ENCODE results near the gene SLC7A11.
A peak's percentile ranks its signal among the peaks of the same experiment; 100 is the strongest.
"Not testable (repeated sequence)": the region's sequence is repeated elsewhere in the genome, so short reads cannot be mapped to it uniquely, and the experiment has no call there.

SLC7A11 gene

GRCh38 chr4:138243369-138243768, 1.2 kb upstream of the SLC7A11 start:
- DNase-seq (ENCODE audit: low read depth, low spot score): peak; percentile 61

GRCh38 chr4:138242834-138243156, 646 bp upstream of the SLC7A11 start:
- no peak for DNase-seq (ENCODE audit: low read depth, low spot score)

- peak; percentile 21 for DNase-seq (ENCODE audit: low read depth, low spot score)
Observed at GRCh38 chr4:138241281-138242075, 671 bp downstream of the SLC7A11 start.

- DNase-seq (ENCODE audit: low read depth, low spot score): no peak
Observed at GRCh38 chr4:138239491-138239890, 2.7 kb downstream of the SLC7A11 start.

DNA sequence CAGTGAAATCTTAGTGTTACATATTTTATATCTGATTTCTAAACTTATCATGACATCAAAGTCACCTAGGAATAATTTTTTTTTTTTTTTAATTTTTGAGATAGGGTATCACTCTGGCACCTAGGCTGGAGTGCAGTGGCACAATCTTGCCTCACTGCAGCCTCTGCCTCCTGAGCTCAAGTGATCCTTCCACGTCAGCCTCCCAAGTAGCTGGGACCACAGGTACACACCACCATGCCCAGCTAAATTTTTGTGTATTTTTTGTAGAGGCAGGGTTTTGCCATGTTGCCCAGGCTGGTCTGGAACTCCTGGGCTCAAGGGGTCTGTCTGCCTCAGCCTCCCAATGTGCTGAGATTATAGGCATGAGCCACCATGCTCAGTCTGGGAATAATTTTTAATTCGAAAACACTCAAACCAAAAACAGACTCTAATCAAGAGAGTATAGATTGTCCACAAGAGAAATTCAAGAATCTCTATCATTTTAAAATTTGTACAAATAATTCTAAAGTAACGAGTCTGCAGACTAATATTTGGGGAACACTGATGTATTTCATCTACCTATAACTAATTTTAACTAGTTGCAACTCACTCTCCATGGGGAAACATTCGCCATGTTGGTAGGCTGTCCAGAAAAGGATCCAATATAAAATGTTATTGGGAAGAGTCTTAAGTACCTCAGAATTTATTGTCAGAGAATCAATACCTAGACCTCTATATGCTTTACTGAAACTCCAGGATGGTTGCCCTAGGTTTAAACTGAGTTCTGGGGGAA, 3.4 kb downstream of the SLC7A11 start:
- DNase-seq (ENCODE audit: low read depth, low spot score): no peak

DNA sequence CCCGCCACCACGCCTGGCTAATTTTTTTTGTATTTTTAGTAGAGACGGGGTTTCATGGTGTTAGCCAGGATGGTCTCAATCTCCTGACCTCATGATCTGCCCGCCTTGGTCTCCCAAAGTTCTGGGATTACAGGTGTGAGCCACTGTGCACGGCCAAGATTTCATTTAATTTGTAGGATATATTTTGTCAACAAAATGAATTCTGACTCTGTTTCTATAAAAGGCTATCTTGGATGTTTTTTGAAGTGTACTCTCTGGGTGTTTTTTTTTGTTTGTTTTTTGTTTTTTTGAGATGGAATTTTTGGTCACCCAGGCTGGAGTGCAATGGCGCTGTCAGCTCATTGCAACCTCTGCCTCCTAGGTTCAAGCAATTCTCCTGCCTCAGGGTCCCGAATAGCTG, 5.0 kb downstream of the SLC7A11 start:
- not testable (repeated sequence) for DNase-seq (ENCODE audit: low read depth, low spot score)

GRCh38 chr4:138236037-138236436, 6.1 kb downstream of the SLC7A11 start:
- no peak for DNase-seq (ENCODE audit: low read depth, low spot score)

- peak; percentile 84 for DNase-seq (ENCODE audit: low read depth, low spot score)
Observed at GRCh38 chr4:138235419-138235952, 6.7 kb downstream of the SLC7A11 start.

- DNase-seq (ENCODE audit: low read depth, low spot score): no peak
Observed at GRCh38 chr4:138234248-138234647, 7.9 kb downstream of the SLC7A11 start.

DNA sequence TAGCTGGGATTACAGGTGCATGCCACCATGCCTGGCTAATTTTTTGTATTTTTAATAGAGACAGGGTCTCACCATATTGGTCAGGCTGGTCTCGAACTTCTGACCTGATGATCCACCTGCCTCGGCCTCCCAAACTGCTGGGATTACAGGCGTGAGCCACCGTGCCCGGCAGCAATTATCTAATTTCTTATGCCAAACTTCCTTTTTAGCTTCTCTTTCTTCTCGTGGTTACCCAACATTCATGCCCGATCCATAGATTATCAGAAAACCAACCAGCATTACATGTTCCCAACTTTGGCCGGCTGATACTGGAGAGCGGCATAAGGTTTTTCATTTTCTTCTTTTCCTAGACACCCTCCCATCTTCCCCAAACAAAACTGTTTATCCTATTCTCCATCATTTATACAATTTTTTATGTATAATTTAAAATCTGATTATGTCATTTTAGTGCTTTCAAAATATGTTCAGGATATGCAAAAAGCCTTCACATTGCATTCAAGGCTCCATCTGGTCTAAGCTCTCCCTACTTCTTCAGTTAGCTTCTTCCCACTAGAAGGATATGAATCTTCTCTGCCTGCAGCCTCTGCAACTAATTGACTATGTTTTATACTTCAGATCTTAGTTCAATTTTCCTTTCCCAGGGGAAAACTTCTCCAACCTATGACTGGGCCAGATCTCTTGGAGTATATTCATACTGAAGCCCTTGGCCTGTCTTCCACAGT, 8.7 kb downstream of the SLC7A11 start:
- DNase-seq (ENCODE audit: low read depth, low spot score): no peak

DNA sequence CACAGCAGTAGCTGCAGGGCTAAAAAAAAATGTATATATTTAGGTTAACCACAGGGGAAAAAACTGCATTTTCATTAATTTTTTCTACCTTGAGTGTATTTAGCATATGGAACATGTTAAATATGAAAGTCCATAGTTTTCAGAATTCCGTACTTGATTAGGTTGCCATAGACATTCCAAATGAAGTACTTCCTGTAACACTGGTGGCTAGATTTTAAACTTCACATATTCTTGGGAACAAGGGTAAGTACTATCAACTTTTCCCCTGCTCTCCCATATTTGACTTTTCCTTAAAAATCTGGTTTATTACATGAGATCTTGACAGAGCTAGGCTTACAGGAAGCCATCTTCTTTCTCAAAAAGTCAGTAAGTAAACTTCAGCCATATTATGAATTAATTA, 9.8 kb downstream of the SLC7A11 start:
- no peak for DNase-seq (ENCODE audit: low read depth, low spot score)

GRCh38 chr4:138230048-138230447, 12.1 kb downstream of the SLC7A11 start:
- DNase-seq (ENCODE audit: low read depth, low spot score): no peak

DNA sequence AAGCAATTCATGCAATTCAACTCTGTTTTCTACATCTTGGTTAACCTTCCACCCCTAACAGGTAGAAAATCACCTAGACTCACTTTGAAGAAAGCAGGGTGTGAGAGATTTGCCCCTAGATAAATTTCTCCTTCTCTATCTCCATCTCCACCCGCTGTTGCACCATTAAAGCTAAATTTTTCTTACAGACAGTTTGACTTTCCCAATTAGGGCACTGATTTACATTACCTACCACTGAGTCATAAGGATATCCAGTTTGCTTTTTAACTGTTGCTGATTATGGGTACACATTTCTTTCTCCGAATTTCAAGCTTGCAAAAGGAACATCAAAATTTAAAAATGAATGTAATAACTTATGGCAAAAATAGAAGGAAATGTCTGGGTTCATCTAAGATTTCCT, 13.0 kb downstream of the SLC7A11 start:
- DNase-seq (ENCODE audit: low read depth, low spot score): no peak

DNA sequence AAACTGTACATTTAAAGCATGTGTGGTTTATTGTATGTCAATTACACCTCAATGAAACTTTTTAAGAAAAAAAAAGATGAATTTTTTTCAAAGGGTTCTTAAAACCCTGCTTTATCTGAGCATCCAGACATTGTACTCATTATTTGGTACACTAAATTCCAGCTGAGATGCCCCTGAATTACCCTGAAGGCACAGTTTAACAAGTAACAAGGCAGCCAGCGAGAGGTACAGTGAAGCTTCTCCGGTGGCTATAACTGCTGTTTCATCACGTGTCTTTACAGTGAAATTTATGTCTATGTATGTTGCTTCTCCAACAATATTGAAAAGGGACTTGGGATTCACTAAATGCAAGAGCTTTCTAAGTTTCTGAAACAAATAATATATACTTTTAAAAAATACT, 15.8 kb downstream of the SLC7A11 start:
- no peak for DNase-seq (ENCODE audit: low read depth, low spot score)

- DNase-seq (ENCODE audit: low read depth, low spot score): peak; percentile 23
Observed at GRCh38 chr4:138225477-138225876, 16.7 kb downstream of the SLC7A11 start.

DNA sequence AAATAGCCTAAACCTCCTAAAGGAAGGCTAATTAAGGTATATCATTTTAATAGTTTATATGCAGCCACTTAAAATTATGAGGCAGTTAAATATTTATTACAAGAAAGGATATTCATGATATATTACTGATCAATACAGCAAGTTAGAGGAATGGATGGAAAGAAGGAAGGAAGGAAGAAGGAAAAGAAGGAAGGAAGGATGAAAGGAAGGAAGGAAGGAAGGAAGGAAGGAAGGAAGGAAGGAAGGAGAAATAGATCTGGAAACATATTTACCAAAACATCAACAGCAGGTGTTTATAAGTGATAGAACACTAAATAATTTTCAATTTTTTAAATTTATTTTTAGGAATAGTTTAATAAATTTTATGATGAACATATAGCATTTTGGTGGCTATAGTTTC, 17.5 kb downstream of the SLC7A11 start:
- DNase-seq (ENCODE audit: low read depth, low spot score): no peak

- DNase-seq (ENCODE audit: low read depth, low spot score): no peak
Observed at GRCh38 chr4:138223231-138223910, 18.8 kb downstream of the SLC7A11 start.

DNA sequence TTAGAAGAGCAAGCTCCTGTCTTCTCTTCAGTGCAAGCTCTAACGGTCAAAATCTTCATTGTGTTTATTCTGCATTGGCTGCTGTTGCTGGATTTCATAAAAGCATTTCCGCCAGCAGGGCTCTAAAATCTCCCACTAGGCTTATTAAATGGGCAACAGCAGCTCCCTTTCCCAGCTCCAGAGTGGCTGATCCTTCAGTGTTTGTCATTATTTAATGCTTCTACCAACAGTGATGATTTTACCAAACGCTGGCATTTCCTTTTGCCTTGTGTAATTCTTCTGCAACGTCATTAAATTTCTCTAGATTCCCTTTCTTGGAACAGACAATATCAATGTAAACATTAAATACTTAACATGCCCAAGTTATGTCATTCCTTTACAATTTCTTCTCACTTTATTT, 20.1 kb downstream of the SLC7A11 start:
- peak; percentile 50 for DNase-seq (ENCODE audit: low read depth, low spot score)

DNA sequence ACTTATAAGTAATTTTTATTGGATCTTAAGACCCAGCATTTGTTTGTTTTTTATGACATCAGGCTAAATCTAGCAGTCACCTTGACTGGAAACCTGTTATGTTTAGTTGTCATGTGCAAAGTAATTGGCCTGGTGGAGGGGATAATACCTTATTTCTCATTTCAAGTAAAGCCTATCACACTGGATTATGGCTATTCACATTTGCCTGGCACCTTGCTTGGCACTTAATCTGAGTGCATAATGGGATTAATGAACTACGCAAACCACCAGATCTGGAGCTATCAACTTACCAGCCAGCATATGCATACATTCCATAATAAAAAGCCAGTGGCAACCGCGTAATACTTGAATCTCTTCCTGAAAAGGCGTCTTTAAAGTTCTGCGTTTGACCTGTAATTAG, 23.2 kb downstream of the SLC7A11 start:
- no peak for DNase-seq (ENCODE audit: low read depth, low spot score)

GRCh38 chr4:138217567-138217966, 24.6 kb downstream of the SLC7A11 start:
- DNase-seq (ENCODE audit: low read depth, low spot score): peak; percentile 32

DNA sequence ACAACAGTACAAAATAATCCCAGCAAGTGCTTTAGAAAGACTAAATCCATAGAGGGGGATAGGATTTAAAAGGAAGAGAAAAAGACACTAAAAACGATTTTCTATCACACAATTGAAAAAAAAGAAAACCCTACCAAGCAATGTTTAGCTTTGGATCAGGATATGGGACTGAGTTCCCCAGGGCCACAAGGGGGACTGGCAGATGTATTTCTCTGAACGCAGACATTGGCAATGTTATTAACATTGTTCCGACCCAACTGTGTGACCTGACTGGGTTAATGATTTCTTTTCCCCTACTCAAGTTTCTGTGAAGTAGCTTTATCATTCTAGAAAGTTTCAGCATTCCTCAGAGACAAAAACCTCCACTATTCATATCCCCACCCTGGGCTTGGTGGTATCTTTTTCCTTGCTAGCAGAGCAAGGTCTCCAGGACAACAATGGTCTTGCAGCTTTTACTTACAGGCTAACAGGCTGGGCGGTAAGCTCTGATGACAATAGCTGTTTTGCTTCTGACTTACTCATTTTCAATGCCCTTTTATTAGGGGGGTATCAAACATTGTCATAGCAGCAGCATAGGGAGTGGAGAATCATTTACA, 25.8 kb downstream of the SLC7A11 start:
- no peak for DNase-seq (ENCODE audit: low read depth, low spot score)

Data from astrocyte of the hippocampus (primary cell).